Skeletal muscle satellite cell (primary cell): ENCODE measurements around the gene ISG20.

ENCODE experiments used
- H3K27me3 ChIP-seq: 2 replicates; pipeline ENCODE4 v1.7.0; 2013; ENCODE audit warnings: low read length; ENCODE audit not compliant: control insufficient read depth, insufficient read depth
- H3K36me3 ChIP-seq: 2 replicates; pipeline ENCODE4 v1.7.0; 2013; ENCODE audit warnings: mild to moderate bottlenecking, control low read depth, low read length; ENCODE audit not compliant: insufficient read depth
- H3K4me1 ChIP-seq: 2 replicates; pipeline ENCODE4 v1.7.0; 2013; ENCODE audit warnings: low read length; ENCODE audit not compliant: control insufficient read depth, insufficient read depth
- H3K4me2 ChIP-seq: 2 replicates; pipeline ENCODE4 v1.7.0; 2013; ENCODE audit warnings: mild to moderate bottlenecking, low read length
- H3K4me3 ChIP-seq: 2 replicates; pipeline ENCODE4 v1.7.0; 2013; ENCODE audit warnings: low read length
- H3K9ac ChIP-seq: 2 replicates; pipeline ENCODE4 v1.7.0; 2013; ENCODE audit warnings: mild to moderate bottlenecking, low read depth, low read length, moderate library complexity
- H3K9me3 ChIP-seq: replicated peaks from 2 replicates; pipeline ENCODE4 v1.7.0; 2013; ENCODE audit warnings: mild to moderate bottlenecking, control low read depth, low read length

The ISG20 gene

DNA sequence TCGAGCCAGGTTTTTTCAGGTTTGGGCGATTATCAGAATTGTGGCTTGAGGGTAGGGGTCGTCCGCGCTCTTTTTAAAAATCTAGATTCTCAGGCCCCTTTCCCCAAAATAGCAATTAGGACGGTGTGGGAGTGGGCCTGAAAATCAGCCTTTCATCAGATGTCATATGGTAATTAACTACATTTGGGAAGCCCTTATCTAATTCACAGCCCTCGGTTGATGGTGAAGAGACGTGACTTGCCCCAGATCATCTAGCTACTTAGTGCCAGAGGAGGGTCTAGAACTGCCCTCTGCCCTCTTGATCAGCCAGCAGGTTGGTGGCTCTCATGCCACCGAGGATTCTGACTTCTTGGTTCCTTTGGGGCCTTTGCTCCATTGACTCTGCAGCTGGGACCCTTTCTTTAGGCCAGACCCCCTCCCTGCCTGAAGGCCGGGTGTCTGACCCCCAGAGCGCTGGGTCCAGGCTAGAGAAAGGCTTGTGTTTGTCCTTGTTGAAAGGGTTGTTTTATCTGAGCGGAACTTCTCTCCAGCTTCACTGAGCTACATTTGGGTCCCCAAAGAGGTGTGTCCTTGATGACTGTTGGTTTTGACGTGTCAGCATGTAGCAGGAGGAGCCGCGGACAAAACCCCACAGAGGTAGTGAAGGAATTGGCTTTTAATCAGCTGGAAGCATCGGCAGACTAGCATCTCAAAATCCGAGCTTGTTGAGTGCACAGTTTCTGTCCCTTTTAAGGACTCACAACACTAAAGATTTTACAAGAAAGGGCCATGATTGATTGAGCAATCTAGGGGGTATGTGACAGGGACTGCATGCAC lies 16.8 kb upstream of the ISG20 start:
- Histone ChIP-seq H3K4me3 (peak overlapping the region; percentile 85), H3K36me3 (peaks cover 23% of the 10 kb centered on the region), H3K4me1 (peaks cover 28% of the 10 kb centered on the region), H3K4me2 (peak overlapping the region; percentile 97), H3K9ac (peak overlapping the region; percentile 98), H3K27me3 (no peaks in the 10 kb centered on the region), H3K9me3 (no peaks in the 10 kb centered on the region)

DNA sequence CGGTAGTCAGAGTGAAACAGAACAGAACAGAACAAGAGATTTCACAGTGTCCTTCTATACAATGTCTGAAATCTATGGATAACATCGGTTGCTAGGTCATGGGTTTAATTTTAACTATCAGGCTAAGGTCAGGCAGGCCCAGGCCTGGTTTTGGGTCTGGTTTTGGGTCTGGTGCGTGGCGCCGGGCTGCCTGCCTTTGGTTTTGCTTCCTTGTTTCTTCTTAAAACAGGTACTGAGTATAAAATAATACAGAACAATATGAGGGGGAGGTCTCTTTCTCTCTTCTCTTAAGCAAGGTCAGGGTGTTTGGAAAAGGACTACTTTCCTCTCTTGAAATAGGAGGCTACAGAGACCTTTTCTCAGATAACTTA lies 16.2 kb upstream of the ISG20 start:
- Histone ChIP-seq H3K9ac (peak overlapping the region; percentile 98), H3K36me3 (peaks cover 29% of the 10 kb centered on the region), H3K4me1 (peaks cover 28% of the 10 kb centered on the region), H3K4me3 (peak overlapping the region; percentile 85), H3K9me3 (no peaks in the 10 kb centered on the region), H3K27me3 (no peaks in the 10 kb centered on the region), H3K4me2 (peak overlapping the region; percentile 97)

DNA sequence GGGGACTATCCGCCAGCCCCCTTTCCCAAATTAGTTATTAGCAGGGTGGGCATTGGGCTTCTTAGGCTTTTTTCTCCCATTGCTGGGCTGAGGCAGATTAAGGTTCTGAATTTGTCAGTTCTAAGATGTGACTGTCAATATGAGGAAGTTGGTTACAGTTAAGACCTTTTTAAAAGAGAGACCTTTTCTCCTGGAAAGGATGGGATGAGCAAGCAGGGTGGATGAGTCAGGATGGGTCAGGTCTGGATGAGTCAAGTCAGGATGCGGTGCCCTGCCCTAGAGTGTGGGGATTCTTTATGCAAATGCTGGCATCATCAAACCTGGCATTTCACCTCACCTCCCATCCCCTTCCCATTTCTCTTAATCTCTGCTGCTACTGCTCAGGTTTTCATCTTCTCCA lies 15.8 kb upstream of the ISG20 start:
- Histone ChIP-seq H3K4me1 (peaks cover 28% of the 10 kb centered on the region), H3K4me2 (peak overlapping the region; percentile 97), H3K27me3 (no peaks in the 10 kb centered on the region), H3K9ac (peak overlapping the region; percentile 98), H3K4me3 (peak overlapping the region; percentile 85), H3K36me3 (peaks cover 34% of the 10 kb centered on the region), H3K9me3 (no peaks in the 10 kb centered on the region)

DNA sequence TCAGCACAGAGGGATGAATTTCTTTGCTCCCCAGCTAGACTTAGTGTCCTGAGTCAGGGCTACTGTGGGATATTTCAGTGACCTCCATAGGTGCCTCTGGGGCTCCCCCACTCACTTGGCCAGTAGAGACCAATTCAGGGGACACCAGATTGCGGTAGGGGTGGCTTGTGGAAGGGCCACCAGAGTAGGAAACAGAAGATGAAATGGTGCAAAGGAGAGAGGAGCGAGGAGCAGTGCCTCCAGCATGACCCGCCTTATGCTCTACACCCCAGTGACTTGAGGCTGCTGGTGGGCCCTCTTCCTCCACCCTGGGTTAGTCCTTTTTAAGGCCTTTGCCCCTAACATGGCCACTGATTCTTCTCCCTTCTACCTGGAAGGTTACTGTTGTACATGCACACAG lies 15.2 kb upstream of the ISG20 start:
- H3K4me1 ChIP-seq: peaks cover 28% of the 10 kb centered on the region

DNA sequence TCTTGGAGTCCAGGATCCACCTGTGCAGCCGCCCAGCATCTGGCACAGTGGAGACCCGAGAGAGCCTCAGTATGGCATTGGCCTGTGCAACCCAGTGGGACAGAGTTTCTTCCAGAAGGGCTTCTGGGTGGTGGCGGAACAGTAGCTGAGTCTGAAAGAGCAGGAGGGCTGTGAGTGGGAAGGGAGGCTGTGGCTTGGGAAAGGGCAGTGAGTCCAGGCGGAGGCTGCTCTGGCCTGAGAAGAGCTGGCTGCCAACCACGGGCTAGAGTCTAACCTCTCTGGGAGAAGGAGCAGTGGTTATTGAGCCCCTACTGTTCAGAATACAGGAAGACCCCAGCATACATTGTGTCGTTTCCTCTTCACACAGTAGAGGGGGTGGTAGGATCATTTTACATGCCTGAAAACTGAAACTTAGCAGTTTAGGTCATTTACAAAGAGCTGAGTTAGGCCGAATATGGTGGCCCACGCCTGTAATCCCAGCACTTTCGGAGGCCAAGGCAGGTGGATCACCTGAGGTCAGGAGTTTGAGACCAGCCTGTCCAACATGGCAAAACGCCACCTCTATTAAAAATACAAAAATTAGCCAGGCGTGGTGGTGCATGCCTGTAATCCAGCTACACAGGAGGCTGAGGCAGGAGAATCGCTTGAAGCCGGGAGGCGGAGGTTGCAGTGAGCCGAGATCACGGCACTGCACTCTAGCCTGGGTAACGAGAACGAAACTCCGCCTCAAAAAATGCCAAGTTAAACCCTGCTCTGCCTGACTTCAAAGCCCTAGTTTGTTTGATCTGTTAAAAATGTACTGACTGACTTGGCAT lies 14.5 kb upstream of the ISG20 start:
- Histone ChIP-seq H3K36me3 (peaks cover 47% of the 10 kb centered on the region), H3K4me3 (peak overlapping the region; percentile 85), H3K9me3 (no peaks in the 10 kb centered on the region), H3K9ac (peak overlapping the region; percentile 43), H3K4me1 (peaks cover 28% of the 10 kb centered on the region), H3K27me3 (no peaks in the 10 kb centered on the region), H3K4me2 (peak overlapping the region; percentile 97)

More for the DNA sequence above, 15.2 kb upstream of the ISG20 start:
- peak overlapping the region; percentile 85 for H3K4me3 ChIP-seq
- no peaks in the 10 kb centered on the region for H3K27me3 ChIP-seq
- peak overlapping the region; percentile 97 for H3K4me2 ChIP-seq
- H3K9ac ChIP-seq: peak overlapping the region; percentile 10
- peaks cover 39% of the 10 kb centered on the region for H3K36me3 ChIP-seq
- no peaks in the 10 kb centered on the region for H3K9me3 ChIP-seq

DNA sequence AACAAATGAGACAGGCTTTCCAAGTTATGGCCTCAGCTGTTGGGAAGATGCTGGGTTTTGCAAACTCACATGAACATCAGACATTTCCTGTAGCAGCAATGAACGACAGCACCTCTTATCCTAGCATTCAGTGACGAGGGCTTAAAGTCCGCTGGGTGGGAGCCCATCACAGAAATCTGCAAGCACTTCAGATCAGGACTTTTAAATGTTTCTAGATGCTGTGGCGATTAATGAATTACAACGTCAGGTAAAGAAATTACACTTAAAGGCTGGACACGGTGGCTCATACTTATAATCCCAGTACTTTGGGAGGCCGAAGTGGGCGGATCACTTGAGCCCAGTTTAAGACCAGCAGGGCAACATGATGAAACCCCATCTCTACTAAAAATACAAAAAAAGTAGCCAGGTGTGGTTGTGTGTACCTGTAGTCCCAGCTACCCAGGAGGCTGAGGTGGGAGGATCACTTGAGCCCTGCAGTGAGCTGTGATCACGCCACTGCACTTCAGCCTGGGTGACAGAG lies 13.8 kb upstream of the ISG20 start:
- H3K9ac ChIP-seq: peak overlapping the region; percentile 43
- H3K4me3 ChIP-seq: no peak overlapping the region
- peak overlapping the region; percentile 97 for H3K4me2 ChIP-seq
- no peaks in the 10 kb centered on the region for H3K27me3 ChIP-seq
- peaks cover 53% of the 10 kb centered on the region for H3K36me3 ChIP-seq
- H3K4me1 ChIP-seq: peaks cover 31% of the 10 kb centered on the region
- H3K9me3 ChIP-seq: no peaks in the 10 kb centered on the region

DNA sequence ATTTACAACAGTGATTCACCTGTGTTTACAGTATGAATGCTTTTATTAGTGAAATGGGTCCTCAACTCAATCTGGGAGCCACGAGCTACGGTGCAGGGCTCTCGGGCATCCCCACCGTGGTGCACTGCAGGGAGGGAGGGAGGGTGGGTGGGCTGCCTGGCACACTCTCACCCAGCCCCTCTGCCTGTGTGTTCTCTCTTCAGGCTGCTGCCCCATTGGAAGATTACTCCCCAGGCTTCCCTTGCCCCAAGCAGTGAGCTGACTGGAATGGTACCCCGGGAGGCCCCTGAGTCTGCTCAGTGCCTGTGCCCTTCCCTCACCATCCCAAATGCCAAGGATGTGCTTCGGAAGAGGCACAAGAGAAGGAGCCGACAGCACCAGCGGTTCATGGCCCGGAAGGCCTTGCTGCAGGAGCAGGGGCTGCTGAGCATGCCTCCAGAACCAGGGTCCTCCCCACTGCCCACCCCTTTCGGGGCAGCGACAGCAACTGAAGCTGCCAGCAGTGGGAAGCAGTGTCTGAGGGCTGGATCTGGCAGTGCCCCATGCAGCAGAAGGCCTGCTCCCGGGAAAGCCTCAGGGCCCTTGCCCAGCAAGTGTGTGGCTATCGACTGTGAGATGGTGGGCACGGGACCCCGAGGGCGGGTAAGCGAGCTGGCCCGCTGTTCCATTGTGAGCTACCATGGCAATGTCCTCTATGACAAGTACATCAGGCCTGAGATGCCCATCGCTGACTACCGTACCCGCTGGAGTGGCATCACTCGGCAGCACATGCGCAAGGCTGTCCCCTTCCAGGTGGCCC lies 12.7 kb upstream of the ISG20 start:
- H3K4me2 ChIP-seq: no peak overlapping the region
- H3K9ac ChIP-seq: no peak overlapping the region
- H3K36me3 ChIP-seq: peaks cover 64% of the 10 kb centered on the region
- H3K4me1 ChIP-seq: peaks cover 35% of the 10 kb centered on the region
- no peaks in the 10 kb centered on the region for H3K27me3 ChIP-seq
- H3K9me3 ChIP-seq: no peaks in the 10 kb centered on the region
- no peak overlapping the region for H3K4me3 ChIP-seq

DNA sequence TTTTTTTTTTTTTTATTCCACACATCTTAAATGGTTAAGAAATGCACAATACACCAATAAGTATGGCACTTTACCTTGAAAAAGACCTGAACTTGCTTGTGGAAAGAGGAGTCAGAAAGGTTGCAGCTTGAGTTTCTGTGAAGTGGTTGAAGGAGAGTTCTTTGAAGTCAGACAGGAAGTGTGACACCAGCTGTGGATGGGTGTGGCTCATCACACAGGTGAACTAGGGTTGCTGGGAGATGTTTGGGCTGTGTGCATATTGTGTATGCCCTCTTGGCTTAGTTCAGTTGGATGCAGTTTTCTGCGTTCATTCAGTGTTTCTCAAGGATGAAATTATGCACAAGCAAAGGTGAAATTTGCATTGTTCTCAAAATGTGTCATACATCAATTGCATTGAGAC lies 11.4 kb upstream of the ISG20 start:
- no peak overlapping the region for H3K9ac ChIP-seq
- H3K36me3 ChIP-seq: peaks cover 74% of the 10 kb centered on the region
- no peak overlapping the region for H3K4me3 ChIP-seq
- no peak overlapping the region for H3K4me2 ChIP-seq
- H3K27me3 ChIP-seq: no peaks in the 10 kb centered on the region
- H3K9me3 ChIP-seq: no peaks in the 10 kb centered on the region
- H3K4me1 ChIP-seq: peaks cover 35% of the 10 kb centered on the region

DNA sequence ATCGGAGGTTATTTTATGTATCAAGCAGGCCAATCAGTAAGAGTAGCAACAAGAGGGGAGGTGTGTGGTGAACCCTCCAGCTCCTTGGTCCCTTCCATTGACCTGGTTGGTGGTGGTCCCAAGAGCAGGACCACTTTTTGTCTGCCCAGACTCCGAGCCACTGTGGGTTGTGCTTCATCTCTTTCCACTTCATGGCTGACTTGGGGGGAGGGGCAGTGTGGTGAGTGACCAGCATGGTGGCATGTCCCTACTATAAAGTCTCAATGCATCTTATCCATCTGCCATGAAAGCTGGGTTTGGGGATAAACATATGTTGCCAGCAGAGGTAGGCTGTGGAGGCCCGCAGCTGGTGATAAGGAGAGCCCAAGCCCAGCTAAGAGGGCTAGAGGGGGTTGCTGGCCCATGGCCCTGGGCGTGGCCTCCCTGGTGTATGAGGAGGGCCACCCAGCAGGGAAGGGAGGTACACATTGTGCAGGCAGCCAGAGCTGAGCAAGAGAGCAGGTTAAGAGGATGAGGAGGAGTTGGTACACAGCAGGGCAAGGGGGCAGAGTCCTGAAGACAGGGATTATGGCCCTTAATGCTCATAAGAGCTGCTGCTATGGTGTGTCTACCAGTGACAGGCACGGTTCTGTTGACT lies 10.7 kb upstream of the ISG20 start:
- Histone ChIP-seq H3K4me2 (no peak overlapping the region), H3K9me3 (no peaks in the 10 kb centered on the region), H3K27me3 (no peaks in the 10 kb centered on the region), H3K4me1 (peaks cover 32% of the 10 kb centered on the region), H3K36me3 (peaks cover 76% of the 10 kb centered on the region), H3K9ac (no peak overlapping the region), H3K4me3 (no peak overlapping the region)

DNA sequence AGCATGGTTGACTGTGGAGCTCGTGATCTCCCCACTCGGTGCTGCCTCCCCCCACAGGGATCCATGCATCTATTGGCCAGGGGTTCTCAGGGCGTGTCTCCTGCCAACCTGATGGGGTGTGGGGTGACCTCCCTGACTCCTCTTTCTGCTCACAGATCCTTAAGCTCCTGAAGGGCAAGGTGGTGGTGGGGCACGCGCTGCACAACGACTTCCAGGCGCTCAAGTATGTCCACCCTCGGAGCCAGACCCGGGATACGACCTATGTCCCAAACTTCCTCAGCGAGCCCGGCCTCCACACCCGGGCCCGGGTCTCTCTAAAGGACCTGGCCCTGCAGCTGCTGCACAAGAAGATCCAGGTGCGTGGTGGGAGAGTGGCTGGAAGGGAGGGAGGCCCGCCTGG lies 9.7 kb upstream of the ISG20 start:
- Histone ChIP-seq H3K4me2 (no peak overlapping the region), H3K9ac (no peak overlapping the region), H3K36me3 (peaks cover 73% of the 10 kb centered on the region), H3K4me1 (peaks cover 22% of the 10 kb centered on the region), H3K27me3 (no peaks in the 10 kb centered on the region), H3K9me3 (no peaks in the 10 kb centered on the region), H3K4me3 (no peak overlapping the region)
